22Rv1 (cell line): ENCODE measurements around the gene FHAD1.

Experiments
- H3K27ac ChIP-seq: fragments of 450-650 bp; 2 replicates; pipeline ENCODE4 v1.5.1; 2017
- CTCF ChIP-seq: fragments of 450-650 bp; IDR thresholded peaks from 2 replicates; pipeline ENCODE4 v1.5.1; 2017; ENCODE audit warnings: mild to moderate bottlenecking
- ZFX ChIP-seq: fragments of 450-650 bp; IDR thresholded peaks from 2 replicates; pipeline ENCODE4 v1.6.1; 2017; ENCODE audit warnings: antibody characterized with exemption, borderline replicate concordance

The FHAD1 gene

GRCh38 chr1:15224974-15225373, 22.0 kb upstream of the FHAD1 start:
- TF ChIP-seq ZFX (no peak), CTCF (no peak)
- H3K27ac ChIP-seq, result no peak overlapping the region

GRCh38 chr1:15225461-15225860, 21.6 kb upstream of the FHAD1 start:
- H3K27ac ChIP-seq, result no peak overlapping the region
- TF ChIP-seq ZFX, result no peak
- TF ChIP-seq CTCF, result no peak

- TF ChIP-seq ZFX, result no peak
- no peak for TF ChIP-seq CTCF
- no peak overlapping the region for H3K27ac ChIP-seq
Measured at GRCh38 chr1:15226388-15227255, 20.4 kb upstream of the FHAD1 start.

- H3K27ac ChIP-seq, result no peak overlapping the region
Measured at GRCh38 chr1:15229707-15230131, 17.3 kb upstream of the FHAD1 start.

GRCh38 chr1:15231714-15232201, 15.3 kb upstream of the FHAD1 start:
- TF ChIP-seq CTCF, result no peak
- TF ChIP-seq ZFX, result no peak

More at GRCh38 chr1:15229707-15230131, 17.3 kb upstream of the FHAD1 start:
- TF ChIP-seq ZFX (no peak), CTCF (no peak)

GRCh38 chr1:15233689-15234088, 13.3 kb upstream of the FHAD1 start:
- H3K27ac ChIP-seq, result no peak overlapping the region
- TF ChIP-seq ZFX (no peak), CTCF (no peak)

More at GRCh38 chr1:15231714-15232201, 15.3 kb upstream of the FHAD1 start:
- H3K27ac ChIP-seq, result no peak overlapping the region

- H3K27ac ChIP-seq, result no peak overlapping the region
- TF ChIP-seq ZFX (no peak), CTCF (no peak)
Measured at GRCh38 chr1:15236321-15236721, 10.7 kb upstream of the FHAD1 start.
